ENCODE measurements around the gene CTTNBP2NL.
"Not testable (repeated sequence)": the region's sequence is repeated elsewhere in the genome, so short reads cannot be mapped to it uniquely, and the experiment has no call there.

Gene CTTNBP2NL

GRCh38 chr1:112386731-112387346, 9.2 kb upstream of the CTTNBP2NL start:
- no peak for DNase-seq

- DNase-seq: no peak
Measured at GRCh38 chr1:112387807-112388206, 8.2 kb upstream of the CTTNBP2NL start.

GRCh38 chr1:112388436-112388835, 7.6 kb upstream of the CTTNBP2NL start:
- DNase-seq: no peak

- no peak for DNase-seq
Measured at GRCh38 chr1:112389689-112390088, 6.3 kb upstream of the CTTNBP2NL start.

- DNase-seq: not testable (repeated sequence)
Measured at GRCh38 chr1:112390335-112390734, 5.7 kb upstream of the CTTNBP2NL start.

- peak; percentile 82 to 93 for DNase-seq
Measured at GRCh38 chr1:112390775-112391602, 5.0 kb upstream of the CTTNBP2NL start.

GRCh38 chr1:112391603-112391940, 4.4 kb upstream of the CTTNBP2NL start:
- no peak for DNase-seq

- DNase-seq: peak in 1 of 2 donors; percentile 3
Measured at GRCh38 chr1:112393631-112393974, 2.4 kb upstream of the CTTNBP2NL start.

GRCh38 chr1:112394743-112395062, 1.3 kb upstream of the CTTNBP2NL start:
- DNase-seq: no peak

GRCh38 chr1:112395256-112395820, 676 bp upstream of the CTTNBP2NL start:
- no peak for DNase-seq

- DNase-seq: no peak
Measured at GRCh38 chr1:112396653-112397471, 848 bp downstream of the CTTNBP2NL start.

- no peak for DNase-seq
Measured at GRCh38 chr1:112397841-112398240, 1.8 kb downstream of the CTTNBP2NL start.

GRCh38 chr1:112399456-112399855, 3.4 kb downstream of the CTTNBP2NL start:
- no peak for DNase-seq

- not testable (repeated sequence) for DNase-seq
Measured at GRCh38 chr1:112400706-112401105, 4.7 kb downstream of the CTTNBP2NL start.

GRCh38 chr1:112402682-112403643, 6.9 kb downstream of the CTTNBP2NL start:
- DNase-seq: no peak

GRCh38 chr1:112406771-112407170, 10.8 kb downstream of the CTTNBP2NL start:
- DNase-seq: no peak

GRCh38 chr1:112409414-112409813, 13.4 kb downstream of the CTTNBP2NL start:
- DNase-seq: no peak

- no peak for DNase-seq
Measured at GRCh38 chr1:112410673-112411072, 14.7 kb downstream of the CTTNBP2NL start.

- no peak for DNase-seq
Measured at GRCh38 chr1:112417271-112417670, 21.3 kb downstream of the CTTNBP2NL start.

GRCh38 chr1:112418099-112418892, 22.3 kb downstream of the CTTNBP2NL start:
- no peak for DNase-seq

- no peak for DNase-seq
Measured at GRCh38 chr1:112423207-112423606, 27.2 kb downstream of the CTTNBP2NL start.

All from hippocampal formation (tissue), 2 donors.